CD14-positive monocyte (primary cell): ENCODE data around the gene FADS1. TPM values are rescaled to one million over a fixed set of nuclear protein-coding genes. Genes with fewer than 3 reads are reported as not detected.

Source experiments
- DNase-seq, 3 donors: peaks; one replicate each; pipeline ENCODE4 v3.0.0-alpha.2; 2011 to 2022
- H2AFZ ChIP-seq: 2 replicates; pipeline ENCODE4 v1.6.0; 2012; ENCODE audit warnings: mild to moderate bottlenecking, low read depth, low read length, inconsistent platforms; ENCODE audit not compliant: insufficient read depth, poor library complexity, severe bottlenecking
- H3K27ac ChIP-seq, 2 donors: 1 replicate in 1 of 2; 2 replicates in 1 of 2; pipeline ENCODE4 v1.5.1; 2012 to 2013; ENCODE audit warnings: low read length in 2 of 2, control low read depth in 1 of 2, inconsistent platforms in 1 of 2, low read depth in 1 of 2, mild to moderate bottlenecking in 1 of 2
- H3K27me3 ChIP-seq, 2 donors: one replicate each; pipeline versions ENCODE4 v1.6.0 to v1.6.1; 2011 to 2013; ENCODE audit warnings: low read length in 2 of 2; ENCODE audit not compliant: control insufficient read depth in 2 of 2, insufficient read depth in 2 of 2
- H3K36me3 ChIP-seq, 2 donors: replicated peaks in 1 of 2; 1 replicate in 1 of 2; 2 replicates in 1 of 2; pipeline versions ENCODE4 v1.5.1 to v1.6.1; 2012 to 2013; ENCODE audit warnings: low read length in 2 of 2, control low read depth in 1 of 2, inconsistent platforms in 1 of 2, mild to moderate bottlenecking in 1 of 2; ENCODE audit not compliant: insufficient read depth in 2 of 2, control insufficient read depth in 1 of 2
- H3K4me1 ChIP-seq, 2 donors: 1 replicate in 1 of 2; 2 replicates in 1 of 2; pipeline versions ENCODE4 v1.5.1 to v1.6.1; 2012 to 2013; ENCODE audit warnings: low read length in 2 of 2, control low read depth in 1 of 2, inconsistent platforms in 1 of 2, mild to moderate bottlenecking in 1 of 2, moderate library complexity in 1 of 2; ENCODE audit not compliant: insufficient read depth in 2 of 2, control insufficient read depth in 1 of 2
- H3K4me2 ChIP-seq: replicated peaks from 2 replicates; pipeline ENCODE3; 2012; ENCODE audit warnings: low read length, moderate library complexity, mild to moderate bottlenecking; ENCODE audit not compliant: poor library complexity, severe bottlenecking; ENCODE audit errors: extremely low read depth
- H3K4me3 ChIP-seq, 3 experiments: fragments of 200-600 bp in 1 of 3; sonication (generic) in 1 of 3; replicated peaks in 1 of 3; 1 replicate in 2 of 3; 2 replicates in 1 of 3; pipeline ENCODE4 v1.5.1; 2011 to 2013; ENCODE audit warnings: low read length in 3 of 3, mild to moderate bottlenecking in 3 of 3, control low read depth in 2 of 3, low read depth in 2 of 3, inconsistent platforms in 1 of 3, moderate library complexity in 1 of 3
- H3K79me2 ChIP-seq: 2 replicates; pipeline ENCODE4 v1.6.0; 2012; ENCODE audit warnings: mild to moderate bottlenecking, control low read depth, inconsistent platforms, low read length, moderate library complexity; ENCODE audit not compliant: insufficient read depth
- H3K9ac ChIP-seq: 2 replicates; pipeline ENCODE4 v1.6.0; 2017; ENCODE audit warnings: low read length, mild to moderate bottlenecking; ENCODE audit not compliant: insufficient read depth, poor library complexity, severe bottlenecking
- H3K9me3 ChIP-seq, 2 donors: replicated peaks in 1 of 2; 1 replicate in 1 of 2; 2 replicates in 1 of 2; pipeline versions ENCODE4 v1.5.1 to v1.6.1; 2012 to 2013; ENCODE audit warnings: low read length in 2 of 2, control low read depth in 1 of 2; ENCODE audit not compliant: control insufficient read depth in 1 of 2, insufficient read depth in 1 of 2
- H4K20me1 ChIP-seq: 2 replicates; pipeline ENCODE4 v1.6.0; 2012; ENCODE audit warnings: mild to moderate bottlenecking, low read length, control low read depth, moderate library complexity; ENCODE audit not compliant: insufficient read depth
- H3K27ac Mint-ChIP-seq, 7 donors: one replicate each; pipeline ENCODE4 v1.8.0; 2020; ENCODE audit warnings: mild to moderate bottlenecking in 7 of 7, mixed read lengths in 7 of 7, moderate library complexity in 6 of 7, inconsistent platforms in 2 of 7
- H3K27me3 Mint-ChIP-seq, 3 donors: one replicate each; pipeline ENCODE4 v1.8.0; 2021 to 2022; ENCODE audit warnings: low read depth in 3 of 3, mild to moderate bottlenecking in 3 of 3, mixed read lengths in 3 of 3, moderate library complexity in 3 of 3, inconsistent platforms in 1 of 3
- H3K36me3 Mint-ChIP-seq, 2 donors: one replicate each; pipeline ENCODE4 v1.8.0; 2020; ENCODE audit warnings: mixed read lengths in 2 of 2, inconsistent platforms in 1 of 2, mild to moderate bottlenecking in 1 of 2
- H3K4me1 Mint-ChIP-seq: one replicate; pipeline ENCODE4 v1.8.0; 2020; ENCODE audit warnings: mild to moderate bottlenecking, mixed read lengths
- H3K4me3 Mint-ChIP-seq, 2 donors: one replicate each; pipeline ENCODE4 v1.8.0; 2020; ENCODE audit warnings: mild to moderate bottlenecking in 2 of 2, mixed read lengths in 2 of 2, moderate library complexity in 1 of 2
- H3K9me3 Mint-ChIP-seq, 7 donors: one replicate each; pipeline ENCODE4 v1.8.0; 2020 to 2022; ENCODE audit warnings: mixed read lengths in 7 of 7, mild to moderate bottlenecking in 6 of 7, moderate library complexity in 6 of 7, inconsistent platforms in 2 of 7
- CTCF ChIP-seq: fragments of 200-600 bp; IDR thresholded peaks from one replicate; pipeline ENCODE4 v1.8.0; 2022; ENCODE audit warnings: antibody characterized with exemption, mild to moderate bottlenecking
- WGBS: methylation state at CpG from one replicate; pipeline ENCODE4 v1.1.5; 2013; ENCODE audit warnings: missing lambda C conversion rate; ENCODE audit not compliant: insufficient coverage; 5-methylcytosine and 5-hydroxymethylcytosine counted together
- intact Hi-C, 2 donors: fragments of 100-400 bp; cut with micrococcal nuclease; formaldehyde crosslinking; loops; one replicate each; pipeline versions ENCODE4 v1.15.0 to v1.15.1; 2023
- polyA plus RNA-seq, 3 donors: library from polyadenylated mRNA; depleted of rRNA in 1 of 3; unstranded in 2 of 3; stranded (reverse) in 1 of 3; fragments of 300-500 nt in 2 of 3; fragments of >200 nt in 1 of 3; fragmentation: Illumina TruSeq in 2 of 3; gene quantifications; 1 replicate in 2 of 3; 2 replicates in 1 of 3; pipeline ENCODE4 v1.2.3, GENCODE V29; 2012 to 2021

Gene FADS1
- polyA plus RNA-seq, 3 donors = 10.6 to 31.8 (median 29.2) TPM

DNA sequence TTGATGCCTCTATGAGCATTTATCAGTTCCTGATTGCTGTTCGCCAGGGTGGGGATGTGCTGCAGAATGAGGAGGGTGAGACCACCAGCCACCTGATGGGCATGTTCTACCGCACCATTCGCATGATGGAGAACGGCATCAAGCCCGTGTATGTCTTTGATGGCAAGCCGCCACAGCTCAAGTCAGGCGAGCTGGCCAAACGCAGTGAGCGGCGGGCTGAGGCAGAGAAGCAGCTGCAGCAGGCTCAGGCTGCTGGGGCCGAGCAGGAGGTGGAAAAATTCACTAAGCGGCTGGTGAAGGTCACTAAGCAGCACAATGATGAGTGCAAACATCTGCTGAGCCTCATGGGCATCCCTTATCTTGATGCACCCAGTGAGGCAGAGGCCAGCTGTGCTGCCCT is 21.3 kb downstream of the FADS1 start:
- TF ChIP-seq CTCF = no peak
- intact Hi-C loops = loop anchor here (5.0 kb wide), 4 partner anchors 37 to 312 kb away; partner anchors contain the start of gene FADS3 (in 1 of the 2)
- H3K4me3 ChIP-seq = no peak overlapping the region
- no peaks in the 10 kb centered on the region for H3K9me3 ChIP-seq
- Mint-ChIP-seq H3K4me3 (no peak overlapping the region), H3K4me1 (peaks cover 28% of the 10 kb centered on the region), H3K27ac (no peak overlapping the region), H3K27me3 (no peaks in the 10 kb centered on the region), H3K36me3 (peaks cover 8 to 20% of the 10 kb centered on the region in 2 donors), H3K9me3 (no peaks in the 10 kb centered on the region)
- H3K27ac ChIP-seq = peak overlapping the region in 1 of 2 donors; percentile 16
- H3K36me3 ChIP-seq = peaks cover 6 to 26% of the 10 kb centered on the region in 2 donors
- H2AFZ ChIP-seq = no peak overlapping the region
- H3K4me2 ChIP-seq = no peak overlapping the region
- DNase-seq = no peak
- H3K79me2 ChIP-seq = peaks cover 87% of the 10 kb centered on the region
- no peaks in the 10 kb centered on the region for H3K27me3 ChIP-seq
- peaks cover 21 to 33% of the 10 kb centered on the region in 2 donors for H3K4me1 ChIP-seq
- H4K20me1 ChIP-seq = no peaks in the 10 kb centered on the region
- 95% methylated on average over 11 of the region's 12 CpGs for WGBS
- H3K9ac ChIP-seq = no peak overlapping the region

- DNase-seq = no peak
- no peak for TF ChIP-seq CTCF
- no peak overlapping the region for H2AFZ ChIP-seq
- 86% methylated on average over 1 of the region's 4 CpGs for WGBS
- peaks cover 13 to 20% of the 10 kb centered on the region in 2 donors for H3K36me3 Mint-ChIP-seq
- H3K4me1 ChIP-seq = peaks cover 21 to 33% of the 10 kb centered on the region in 2 donors
- H3K4me3 Mint-ChIP-seq = no peak overlapping the region
- peaks cover 89% of the 10 kb centered on the region for H3K79me2 ChIP-seq
- H3K9me3 ChIP-seq = no peaks in the 10 kb centered on the region
- intact Hi-C loops = loop anchor here in 1 of 2 donors (5.0 kb wide), 1 partner anchor 328 kb away; the partner anchor contains the start of gene INCENP
- H3K9ac ChIP-seq = no peak overlapping the region
- H3K4me3 ChIP-seq = no peak overlapping the region
- H3K27me3 Mint-ChIP-seq = no peaks in the 10 kb centered on the region
- peaks cover 26% of the 10 kb centered on the region for H3K4me1 Mint-ChIP-seq
- H3K27me3 ChIP-seq = no peaks in the 10 kb centered on the region
- H3K36me3 ChIP-seq = peaks cover 13 to 27% of the 10 kb centered on the region in 2 donors
- no peak overlapping the region for H3K27ac ChIP-seq
- H3K9me3 Mint-ChIP-seq = no peaks in the 10 kb centered on the region
- H4K20me1 ChIP-seq = no peaks in the 10 kb centered on the region
- peak overlapping the region in 1 of 7 donors; percentile 36 for H3K27ac Mint-ChIP-seq
- no peak overlapping the region for H3K4me2 ChIP-seq
Measured at GRCh38 chr11:61794579-61794978, 22.2 kb downstream of the FADS1 start.
